NCI-H2227 (cell line): ENCODE data around the gene PLVAP.
A peak's percentile ranks its signal among the peaks of the same experiment; 100 is the strongest.

Source experiments
- DNase-seq: peaks from one replicate; lab custom pipeline; 2025; ENCODE audit not compliant: unreplicated experiment; lab: John Stamatoyannopoulos, UW

The PLVAP gene

DNA sequence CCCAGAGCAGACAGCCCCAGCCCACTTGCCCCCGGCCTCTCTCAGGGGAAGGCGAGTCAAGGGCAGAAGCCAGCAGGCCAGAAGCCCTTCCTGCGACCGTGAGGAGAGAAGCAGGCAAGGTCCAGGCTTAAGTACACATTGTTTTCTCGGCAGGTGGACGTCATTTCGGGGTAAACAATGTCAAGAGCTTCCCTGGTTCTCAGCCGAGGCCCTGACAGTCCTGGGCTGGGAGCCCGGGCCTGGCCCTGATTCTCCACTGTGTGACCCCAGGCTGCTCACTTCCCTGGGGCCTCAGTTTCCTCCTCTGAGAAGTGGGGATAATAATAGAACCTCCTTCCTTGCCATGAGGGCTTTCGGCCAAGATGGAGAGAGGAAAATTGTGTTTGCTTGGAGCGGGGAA is 19.4 kb downstream of the PLVAP start:
- DNase-seq: no peak

DNA sequence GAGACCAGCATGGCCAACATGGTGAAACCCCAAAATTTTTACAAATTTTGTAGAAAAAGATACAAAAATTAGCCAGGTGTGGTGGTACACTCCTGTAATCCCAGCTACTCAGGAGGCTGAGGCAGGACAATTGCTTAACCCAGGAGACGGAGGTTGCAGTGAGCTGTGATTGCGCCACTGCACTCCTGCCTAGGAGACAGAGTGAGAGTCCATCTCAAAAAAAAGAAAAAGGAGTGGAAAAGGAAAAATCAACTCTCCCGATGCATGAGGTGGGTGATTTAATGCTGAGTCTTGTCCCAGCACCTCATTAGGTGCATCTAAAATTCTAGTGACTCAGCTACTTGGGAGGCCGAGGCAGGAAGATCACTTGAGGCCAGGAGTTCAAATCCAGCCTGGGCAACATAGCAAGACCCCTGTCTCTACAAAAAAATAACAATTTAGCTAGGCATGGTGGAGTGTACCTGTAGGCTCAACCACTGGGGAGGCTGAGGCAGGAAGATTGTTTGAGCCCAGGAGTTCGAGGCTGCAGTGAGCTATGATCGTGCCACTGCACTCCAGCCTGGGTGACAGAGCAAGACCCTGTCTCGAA is 20.0 kb downstream of the PLVAP start:
- no peak for DNase-seq

DNA sequence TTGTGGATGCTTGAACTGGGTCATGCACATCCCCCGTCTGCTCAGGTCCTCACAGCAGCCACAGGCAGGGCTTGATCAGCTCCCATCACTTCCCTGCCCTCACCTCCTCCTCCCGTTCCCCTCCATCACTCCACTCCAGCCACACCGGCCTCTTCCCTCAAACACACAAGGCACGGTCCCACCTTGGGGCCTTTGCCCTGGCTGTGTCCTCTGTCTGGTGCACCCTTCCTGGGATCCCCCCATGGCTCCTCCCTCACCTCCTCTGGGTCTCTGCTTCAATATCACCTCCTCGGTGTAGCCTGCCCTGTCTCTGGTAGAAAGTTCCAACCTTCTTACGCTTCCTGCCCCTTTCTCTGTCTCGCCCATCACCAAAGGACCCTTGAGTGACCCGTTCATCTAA is 23.8 kb downstream of the PLVAP start:
- no peak for DNase-seq

DNA sequence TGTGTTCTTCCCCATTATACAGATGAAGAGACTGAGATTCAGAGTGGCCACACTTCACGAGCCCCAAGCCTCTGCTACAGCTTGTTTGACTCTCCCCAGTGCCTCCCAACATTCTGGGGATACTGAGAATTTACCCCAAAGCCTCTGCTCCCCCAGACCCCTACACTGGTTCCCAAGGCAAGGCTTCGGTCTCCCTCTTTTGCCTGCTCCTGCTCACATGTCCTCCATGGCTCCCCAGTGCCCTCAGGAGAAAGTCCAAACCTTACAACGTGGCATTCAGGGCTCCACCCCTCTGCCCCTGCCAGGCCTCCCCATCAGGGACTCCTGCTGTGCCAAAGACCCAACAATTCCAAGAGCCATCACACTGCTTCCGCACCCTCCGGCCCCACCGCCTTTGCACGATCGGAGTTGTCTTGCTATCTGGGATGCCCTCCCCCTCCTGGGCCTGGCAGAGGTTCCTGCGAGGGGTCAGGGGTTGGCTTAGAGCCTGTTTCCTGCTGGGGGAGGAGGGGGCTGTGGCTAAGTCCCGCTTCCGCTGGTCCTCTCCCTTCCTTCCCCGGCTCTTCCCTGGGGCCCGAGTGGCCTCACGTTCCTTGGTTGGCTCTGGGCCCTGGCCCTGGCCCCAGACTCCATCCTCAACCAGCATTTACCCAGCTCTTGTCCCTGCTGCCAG is 24.4 kb downstream of the PLVAP start:
- no peak for DNase-seq

DNA sequence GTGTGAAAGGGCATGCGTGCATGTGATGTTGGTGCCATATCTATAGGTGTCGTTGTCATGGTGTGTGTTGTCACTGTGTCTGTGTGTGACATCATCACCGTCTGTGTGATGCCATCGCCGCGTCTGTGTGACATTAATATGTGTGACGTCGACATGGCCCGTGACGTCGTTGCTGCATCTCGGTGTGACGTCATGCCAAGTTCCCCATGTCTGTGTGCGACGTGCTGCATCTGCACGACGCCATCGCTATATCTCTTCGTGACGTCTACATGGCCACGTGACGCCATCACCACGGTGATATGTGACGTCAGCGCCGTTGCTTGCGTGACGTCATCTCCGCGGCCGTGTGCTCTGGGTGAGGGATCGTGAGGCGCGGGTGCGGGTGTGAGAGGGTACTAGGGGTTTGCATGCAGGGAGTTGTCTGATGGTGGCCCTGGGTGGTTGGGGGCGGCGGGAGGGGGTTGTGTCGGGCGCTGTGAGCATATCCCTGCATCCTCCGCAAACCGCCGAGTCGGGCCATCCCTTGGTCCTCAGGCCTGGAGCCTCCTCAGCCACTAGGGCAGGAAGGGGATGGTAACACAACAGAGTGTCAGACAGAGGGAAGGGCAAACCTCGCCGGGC is 25.2 kb downstream of the PLVAP start:
- DNase-seq: no peak

DNA sequence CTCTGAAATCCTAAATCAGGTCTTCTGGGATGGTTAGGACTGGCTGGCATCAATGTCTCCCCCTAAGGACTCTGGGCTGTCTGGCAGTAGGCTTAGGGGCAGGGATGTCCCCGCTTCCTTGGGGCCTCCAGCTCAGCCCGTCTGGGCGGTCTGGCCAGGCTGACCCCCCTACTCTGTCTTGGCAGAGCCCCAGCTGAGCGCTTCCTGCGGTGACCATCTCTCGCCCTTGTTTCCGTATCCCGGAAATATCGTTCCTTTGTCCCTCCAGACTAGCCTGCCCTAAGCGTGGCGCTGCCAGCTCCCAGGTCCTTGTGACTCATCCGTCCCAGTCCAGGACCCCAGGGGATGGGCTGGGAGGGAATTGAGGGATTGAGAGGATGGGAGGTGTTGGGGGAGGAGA is 28.4 kb downstream of the PLVAP start:
- peak; percentile 52 for DNase-seq

DNA sequence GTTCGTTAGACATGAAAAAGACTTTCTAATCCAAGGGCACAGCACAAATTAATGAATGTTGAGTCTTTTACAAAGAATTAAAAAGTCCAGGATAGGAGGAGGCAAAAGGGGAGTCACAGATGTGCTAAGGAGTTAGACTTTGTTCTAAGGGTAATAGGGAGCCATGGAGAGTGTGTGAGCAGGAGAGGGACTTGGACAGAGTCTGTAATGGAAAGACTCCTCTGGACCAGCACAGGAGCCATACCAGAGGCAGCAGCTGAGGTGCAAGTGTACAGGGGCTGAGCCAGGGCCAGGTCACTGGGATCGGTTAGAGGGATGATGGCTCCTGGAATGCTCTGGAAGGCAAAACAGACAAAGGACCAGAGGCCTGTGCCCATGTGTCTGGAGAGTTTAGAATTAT is 29.3 kb downstream of the PLVAP start:
- no peak for DNase-seq

DNA sequence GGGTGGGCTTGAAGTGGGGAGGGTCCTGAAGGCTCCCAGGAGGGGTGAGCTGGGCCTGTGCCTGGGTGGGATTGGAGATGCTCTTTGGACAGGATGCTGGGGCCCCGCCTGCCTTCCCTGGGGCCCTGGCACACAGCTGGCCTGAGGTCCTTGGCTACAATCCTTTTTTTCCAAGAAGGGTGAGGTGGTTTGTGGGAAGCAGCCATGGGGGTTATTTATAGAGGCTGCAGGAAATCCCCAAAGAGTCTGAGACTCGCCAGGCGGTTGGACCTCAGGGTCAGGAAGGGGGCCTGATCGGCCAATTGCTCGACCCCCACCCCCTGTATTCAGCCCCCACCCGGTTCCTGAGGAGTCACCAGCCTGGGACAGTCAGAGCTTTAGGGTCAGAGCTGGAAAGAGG is 29.8 kb downstream of the PLVAP start:
- DNase-seq: no peak

DNA sequence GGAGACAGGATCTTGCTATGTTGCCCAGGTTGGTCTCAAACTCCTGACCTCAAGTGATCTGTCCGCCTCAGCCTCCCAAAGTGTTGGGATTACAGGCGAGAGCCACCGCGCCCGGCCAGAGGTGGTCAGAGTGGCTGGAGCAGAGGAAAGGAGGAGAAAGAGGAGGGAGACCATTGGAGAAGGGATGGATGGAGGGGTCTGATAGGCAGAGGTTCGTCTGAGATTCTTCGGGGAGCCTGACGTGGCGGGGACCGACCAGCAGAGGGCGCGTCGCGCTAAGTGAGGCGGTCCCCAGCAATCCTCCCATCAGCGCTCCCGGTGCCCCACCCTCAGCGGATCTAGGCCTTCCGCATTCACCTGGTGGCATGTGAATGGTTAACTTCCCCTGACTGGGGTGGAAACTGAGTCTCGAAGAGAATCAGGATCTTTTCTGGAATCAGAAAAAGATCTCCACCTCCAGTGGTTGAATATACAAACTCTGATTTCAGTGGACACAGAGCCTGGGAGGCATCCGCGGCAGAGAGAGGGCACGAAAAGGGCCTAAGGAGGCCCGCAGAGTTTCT is 31.0 kb downstream of the PLVAP start:
- peak; percentile 77 for DNase-seq

DNA sequence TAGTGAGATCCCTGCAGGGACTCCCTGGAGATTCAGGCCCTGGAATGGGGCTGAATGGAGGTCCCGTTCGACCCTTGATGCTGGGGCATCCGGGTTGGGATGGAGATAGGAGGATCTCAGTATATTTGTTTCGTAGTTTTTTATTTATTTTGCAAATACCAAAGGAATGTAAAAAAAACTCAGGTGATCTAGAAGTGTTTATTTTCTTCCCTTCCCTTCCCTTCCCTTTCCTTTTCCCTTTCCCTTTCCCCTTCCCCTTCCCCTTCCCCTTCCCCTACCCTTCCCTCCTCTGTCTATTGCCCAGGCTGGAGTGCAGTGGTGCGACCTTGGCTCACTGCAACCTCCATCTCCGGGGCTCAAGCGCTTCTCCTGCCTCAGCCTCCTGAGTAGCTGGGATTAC is 35.3 kb downstream of the PLVAP start:
- DNase-seq: no peak

DNA sequence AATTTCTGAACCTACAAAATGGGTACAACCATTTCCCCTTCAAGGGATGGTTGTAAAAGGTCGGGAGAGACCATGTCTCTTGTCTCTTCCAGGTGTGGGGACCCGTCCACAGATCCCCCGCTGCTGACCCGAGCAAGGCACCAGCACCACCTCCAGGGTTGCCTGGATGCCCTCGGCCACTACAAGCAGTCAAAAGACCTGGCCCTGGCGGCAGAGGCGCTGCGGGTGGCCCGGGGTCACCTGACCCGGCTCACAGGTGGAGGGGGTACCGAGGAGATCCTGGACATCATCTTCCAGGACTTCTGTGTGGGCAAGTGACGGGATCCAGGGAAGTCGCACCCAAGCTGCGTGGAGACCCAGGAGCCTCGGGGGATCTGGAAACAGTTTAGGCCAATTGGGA is 35.8 kb downstream of the PLVAP start:
- DNase-seq: no peak

DNA sequence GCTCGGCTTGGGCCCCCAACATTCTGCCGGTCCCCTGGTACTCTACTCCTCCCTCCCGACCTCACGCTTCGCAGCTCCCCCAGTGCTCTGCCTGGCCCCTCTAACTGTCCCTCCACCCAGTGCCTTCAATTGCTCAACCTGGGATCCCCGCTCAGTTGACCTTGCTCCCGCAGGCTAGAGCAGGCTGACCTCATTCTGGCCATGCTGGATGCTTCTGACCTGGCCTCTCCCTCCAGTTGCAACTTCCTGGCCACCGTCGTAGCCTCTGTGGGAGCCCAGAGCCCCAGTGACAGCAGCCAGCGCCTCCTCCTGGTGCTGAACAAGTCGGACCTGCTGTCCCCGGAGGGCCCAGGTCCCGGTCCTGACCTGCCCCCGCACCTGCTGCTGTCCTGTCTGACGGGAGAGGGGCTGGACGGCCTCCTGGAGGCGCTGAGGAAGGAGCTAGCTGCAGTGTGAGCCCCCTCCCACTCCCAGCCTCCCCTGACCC is 36.2 kb downstream of the PLVAP start:
- DNase-seq: no peak

DNA sequence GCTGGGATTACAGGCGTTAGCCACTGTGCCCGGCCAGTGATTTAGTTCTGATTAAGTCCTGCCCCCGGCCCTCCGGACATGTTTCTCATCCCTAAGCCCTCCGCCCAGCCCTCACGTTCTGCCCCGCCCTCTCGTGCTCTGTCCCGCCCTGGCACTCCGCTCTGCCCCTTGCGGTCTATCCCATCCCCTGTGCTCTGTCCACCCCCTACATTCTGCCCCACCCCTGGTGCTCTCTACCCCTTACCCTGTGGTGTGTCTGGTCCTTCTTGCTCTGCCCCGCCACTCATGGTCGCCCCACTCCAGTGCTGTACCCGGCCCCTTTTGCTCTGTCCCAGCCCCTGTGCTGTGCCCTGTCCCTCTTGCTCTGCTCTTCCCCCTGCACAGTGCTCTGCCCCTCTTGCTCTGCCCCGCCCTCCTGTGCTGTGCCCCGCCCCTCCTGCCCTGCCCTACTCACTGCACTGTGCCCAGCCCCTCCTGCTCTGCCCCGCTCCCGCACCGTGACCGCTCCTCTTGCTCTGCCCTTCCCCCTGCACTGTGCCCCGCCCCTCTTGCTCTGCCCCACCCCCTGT is 36.8 kb downstream of the PLVAP start:
- no peak for DNase-seq

DNA sequence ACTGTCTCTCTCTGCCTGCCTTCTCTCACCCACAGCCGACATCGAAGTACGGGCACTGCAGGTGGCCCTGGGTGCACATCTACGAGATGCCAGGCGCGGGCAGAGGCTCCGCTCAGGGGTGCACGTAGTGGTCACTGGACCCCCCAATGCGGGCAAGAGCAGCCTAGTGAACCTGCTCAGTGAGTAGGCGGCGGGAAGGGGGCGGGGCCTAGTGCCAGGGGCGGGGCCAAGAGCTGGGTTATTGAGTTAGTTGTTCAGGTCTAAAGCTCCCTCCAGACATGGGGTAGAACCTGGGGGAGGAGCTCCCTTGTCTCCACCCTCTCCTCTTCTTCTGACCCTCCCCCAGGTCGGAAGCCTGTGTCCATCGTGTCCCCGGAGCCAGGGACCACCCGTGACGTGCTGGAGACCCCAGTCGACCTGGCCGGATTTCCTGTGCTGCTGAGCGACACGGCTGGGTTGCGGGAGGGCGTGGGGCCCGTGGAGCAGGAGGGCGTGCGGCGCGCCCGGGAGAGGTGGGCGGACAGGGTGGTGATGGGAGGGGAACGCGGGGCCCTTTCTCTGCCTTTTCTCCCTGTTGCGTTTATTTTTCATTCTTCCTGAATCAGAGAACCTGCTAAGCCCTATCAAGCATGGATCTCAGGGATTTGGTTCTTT is 37.9 kb downstream of the PLVAP start:
- DNase-seq: no peak

DNA sequence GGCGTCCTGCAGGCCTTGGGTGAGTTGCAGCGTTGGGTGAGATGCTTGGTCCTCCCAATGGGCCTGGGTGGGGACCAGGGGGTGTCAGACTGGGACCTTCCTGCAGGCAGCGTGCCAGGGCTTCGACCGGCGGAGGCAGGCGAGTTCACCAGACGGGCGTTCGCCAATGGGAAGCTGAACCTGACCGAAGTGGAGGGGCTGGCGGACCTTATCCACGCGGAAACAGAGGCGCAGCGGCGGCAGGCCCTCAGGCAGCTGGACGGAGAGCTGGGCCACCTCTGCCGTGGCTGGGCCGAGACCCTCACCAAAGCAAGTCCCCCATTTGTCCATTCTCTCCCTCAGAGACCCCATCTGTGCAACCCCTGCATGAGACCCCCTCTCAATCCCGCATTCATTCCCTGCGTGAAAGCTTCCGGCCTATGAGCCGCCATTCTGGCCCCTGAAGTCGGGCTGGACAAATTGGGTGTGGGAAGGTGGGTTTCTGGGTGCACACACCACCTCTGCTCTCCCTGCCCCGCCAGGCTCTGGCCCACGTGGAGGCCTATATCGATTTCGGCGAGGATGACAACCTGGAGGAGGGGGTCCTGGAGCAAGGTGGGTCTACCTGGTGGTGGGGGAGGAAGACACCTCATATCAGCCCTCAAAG is 38.6 kb downstream of the PLVAP start:
- no peak for DNase-seq

DNA sequence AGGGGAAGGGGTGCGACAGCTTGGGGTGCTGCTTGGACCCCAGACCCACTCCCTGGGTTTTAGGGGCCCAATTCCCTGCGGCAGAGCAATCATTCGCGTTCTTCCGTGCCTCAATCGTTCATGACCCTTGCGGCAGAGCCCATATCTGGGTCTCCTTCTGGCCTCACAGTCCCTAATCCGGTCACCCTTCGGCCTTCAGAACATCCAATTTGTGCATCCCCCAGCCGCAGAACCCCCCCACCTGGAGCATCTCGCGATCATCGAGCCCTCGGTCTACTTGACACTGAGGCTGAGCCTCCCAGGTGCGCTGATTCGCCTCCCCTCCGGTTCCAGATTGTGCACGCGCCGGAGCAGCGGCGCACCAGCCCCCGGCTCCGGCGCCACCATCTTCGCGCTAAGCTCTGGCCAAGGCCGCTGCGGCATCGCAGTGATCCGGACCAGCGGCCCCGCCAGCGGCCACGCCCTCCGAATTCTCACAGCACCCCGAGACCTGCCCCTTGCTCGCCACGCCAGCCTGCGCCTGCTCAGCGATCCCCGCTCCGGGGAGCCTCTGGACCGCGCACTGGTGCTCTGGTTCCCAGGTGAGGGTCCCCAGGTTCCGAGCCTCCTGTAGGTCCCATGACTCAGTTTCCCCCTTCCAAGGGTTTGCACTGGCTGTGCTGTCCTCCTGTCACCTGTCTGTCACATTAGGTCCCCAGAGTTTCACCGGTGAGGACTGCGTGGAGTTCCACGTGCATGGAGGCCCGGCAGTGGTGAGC is 39.3 kb downstream of the PLVAP start:
- DNase-seq: peak; percentile 26

DNA sequence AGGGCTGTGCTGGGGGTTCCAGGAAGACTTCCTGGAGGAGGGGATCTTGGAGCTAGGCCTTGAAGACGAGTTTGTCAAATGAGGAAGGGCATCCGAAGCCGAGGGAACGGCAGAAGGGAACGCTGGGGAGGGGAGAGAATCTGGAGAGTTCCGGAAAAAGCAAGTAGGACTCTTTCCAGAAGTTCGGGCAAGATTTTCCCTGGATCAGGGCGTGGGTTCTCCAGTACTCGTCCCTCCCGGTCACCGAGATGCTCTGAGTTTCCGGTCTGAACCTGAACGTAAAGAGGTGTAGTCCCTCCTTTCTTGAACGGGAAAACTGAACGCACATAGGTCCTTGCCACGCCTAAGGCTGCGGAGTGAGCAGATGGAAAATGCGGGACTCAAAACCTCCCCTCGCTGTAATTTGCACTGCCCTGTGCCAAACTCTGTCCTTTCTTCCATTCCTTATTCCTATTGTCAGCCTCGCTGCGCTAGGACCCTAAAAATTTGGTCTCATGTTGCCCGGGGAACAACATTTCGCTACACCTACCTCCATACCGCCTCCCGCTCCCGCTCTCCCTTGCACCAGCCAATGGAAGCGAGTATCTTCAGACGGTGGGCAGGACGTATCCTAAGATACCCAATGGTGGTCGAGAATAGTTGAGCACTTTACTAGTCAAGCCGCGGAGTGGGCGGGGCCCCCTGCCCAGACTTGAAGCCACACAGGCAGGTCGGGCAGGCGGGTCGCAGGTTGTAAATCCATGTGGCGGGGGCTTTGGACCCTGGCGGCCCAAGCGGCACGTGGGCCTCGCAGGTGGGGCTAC is 40.1 kb downstream of the PLVAP start, which contains the start of gene GTPBP3:
Gene GTPBP3 (plus strand): TSS at position 682 of the 803 bp plus-strand sequence. CDS start 59 bp downstream, at position 741.
- peak; percentile 97 for DNase-seq

DNA sequence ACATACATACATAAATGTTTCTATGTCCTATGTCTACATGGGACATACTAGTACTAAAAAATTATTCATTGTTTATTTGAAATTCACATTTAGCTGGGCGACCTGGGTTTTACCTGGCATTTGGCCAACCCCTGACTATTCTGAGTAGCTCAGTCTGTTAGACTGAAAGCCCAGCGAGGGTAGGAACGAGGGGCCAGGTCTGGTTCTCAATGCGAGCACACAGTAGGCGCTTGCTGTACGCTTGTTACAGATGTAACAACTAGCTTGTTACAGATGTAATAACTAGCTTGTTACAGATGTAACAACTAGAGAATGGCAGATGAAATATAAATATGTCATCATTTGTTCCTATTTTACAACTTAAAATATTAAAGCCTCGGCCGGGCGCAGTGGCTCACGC is 41.6 kb downstream of the PLVAP start:
- no peak for DNase-seq
